Astrocyte of the cerebellum (primary cell): ENCODE data around the gene RELN.

Experiments used
- DNase-seq: peaks from one replicate; pipeline ENCODE4 v3.0.0-alpha.2; 2011; ENCODE audit warnings: low read depth
- H3K4me3 ChIP-seq: 2 replicates; pipeline ENCODE4 v1.5.1; 2011; ENCODE audit warnings: mild to moderate bottlenecking, low read depth, low read length, moderate library complexity
- CTCF ChIP-seq: IDR thresholded peaks from 2 replicates; pipeline ENCODE4 v1.5.1; 2012; ENCODE audit warnings: low read length, low read depth, moderate library complexity, mild to moderate bottlenecking; ENCODE audit errors: missing control alignments
- in situ Hi-C: cut with HindIII; loops from 2 replicates; pipeline ENCODE4 v1.10.0; 2017; ENCODE audit warnings: low sequenced_read_pairs

The RELN gene

GRCh38 chr7:103573479-103574058 lies 415.9 kb downstream of the RELN start:
- TF ChIP-seq CTCF: peak; percentile 9
- in situ Hi-C loops: loop anchor here (25.0 kb wide), 1 partner anchor 589 kb away; no protein-coding TSS in a partner anchor
- peak; percentile 24 for DNase-seq
- H3K4me3 ChIP-seq: no peak overlapping the region

- DNase-seq: no peak
- H3K4me3 ChIP-seq: no peak overlapping the region
- in situ Hi-C loops: loop anchor here (25.0 kb wide), 1 partner anchor 591 kb away; no protein-coding TSS in a partner anchor
- no peak for TF ChIP-seq CTCF
These were observed 417.9 kb downstream of the RELN start for GRCh38 chr7:103571586-103571985.

DNA sequence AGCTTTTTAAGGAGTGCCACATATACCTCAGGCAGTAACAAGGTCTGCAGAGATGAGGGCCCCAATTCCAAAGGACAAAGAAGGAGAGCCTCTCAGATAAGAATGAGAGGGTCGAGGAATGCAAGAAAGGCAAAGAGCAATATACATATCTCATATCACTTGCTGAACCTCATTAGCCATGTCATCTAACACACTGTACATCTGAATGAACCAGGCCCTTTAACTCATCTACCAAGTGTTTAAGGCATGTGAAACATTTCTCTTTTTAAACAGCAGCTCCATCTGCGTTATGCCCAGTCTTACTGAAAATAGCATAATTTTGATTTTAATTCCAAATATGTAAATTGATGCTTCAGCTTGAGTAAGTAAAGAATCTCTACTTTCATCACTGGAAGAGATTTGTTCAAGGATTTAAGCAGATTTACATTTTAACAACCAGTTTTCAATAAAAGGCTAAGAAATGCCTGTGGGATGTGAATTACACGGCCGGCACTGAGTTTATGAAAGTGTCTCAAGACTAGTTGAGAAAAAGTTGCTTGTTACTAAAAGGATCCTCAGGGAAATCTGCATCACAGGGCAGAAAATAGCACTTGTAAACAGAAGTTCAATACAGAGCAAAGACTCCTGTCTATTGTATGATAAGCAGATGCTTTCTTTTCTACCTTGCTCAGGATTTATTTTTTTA lies 419.7 kb downstream of the RELN start:
- H3K4me3 ChIP-seq: no peak overlapping the region
- DNase-seq: no peak
- in situ Hi-C loops: loop anchor here (25.0 kb wide), 1 partner anchor 593 kb away; no protein-coding TSS in a partner anchor
- TF ChIP-seq CTCF: no peak

DNA sequence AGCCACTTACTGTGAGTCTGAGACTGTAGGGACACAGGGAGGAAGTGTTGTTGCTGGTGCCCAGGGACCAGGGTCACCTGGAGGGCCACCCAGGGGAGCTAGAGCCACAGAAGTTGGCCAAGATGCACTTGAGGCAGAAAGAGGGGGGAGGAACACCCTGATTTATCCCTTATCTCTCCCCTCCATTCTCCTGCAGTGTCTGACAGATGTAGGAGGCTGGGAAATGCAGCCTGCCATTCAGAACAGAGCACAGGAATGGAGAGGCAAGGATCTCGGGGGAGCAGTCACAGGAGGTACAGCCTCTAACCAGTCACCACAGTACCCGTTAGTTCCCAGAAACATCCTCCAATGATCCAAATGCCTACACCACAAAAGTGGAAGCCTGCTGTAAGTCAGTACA lies 425.0 kb downstream of the RELN start:
- DNase-seq: no peak
- no peak for TF ChIP-seq CTCF
- in situ Hi-C loops: loop anchor here (25.0 kb wide), 1 partner anchor 598 kb away; no protein-coding TSS in a partner anchor
- no peak overlapping the region for H3K4me3 ChIP-seq

DNA sequence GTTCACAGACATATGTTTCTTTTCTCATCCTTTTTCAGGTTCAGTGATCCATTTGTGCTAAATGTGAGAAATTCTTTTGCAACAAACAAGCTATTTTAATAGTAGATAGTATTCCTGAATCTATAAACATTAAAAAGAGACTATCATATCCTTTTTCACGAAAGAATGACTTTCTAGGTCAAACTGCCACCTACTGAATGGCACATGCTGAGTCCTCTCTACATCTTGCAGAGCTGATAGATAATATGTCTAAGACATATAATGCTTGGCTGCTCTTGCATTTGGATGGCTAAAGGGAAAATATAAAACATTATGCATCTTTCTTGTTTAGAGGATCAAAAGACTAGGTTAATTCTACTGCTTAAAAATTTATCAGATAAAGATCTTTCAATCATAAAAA lies 429.3 kb downstream of the RELN start:
- no peak overlapping the region for H3K4me3 ChIP-seq
- TF ChIP-seq CTCF: no peak
- in situ Hi-C loops: loop anchor here (25.0 kb wide), 1 partner anchor 602 kb away; no protein-coding TSS in a partner anchor
- no peak for DNase-seq

DNA sequence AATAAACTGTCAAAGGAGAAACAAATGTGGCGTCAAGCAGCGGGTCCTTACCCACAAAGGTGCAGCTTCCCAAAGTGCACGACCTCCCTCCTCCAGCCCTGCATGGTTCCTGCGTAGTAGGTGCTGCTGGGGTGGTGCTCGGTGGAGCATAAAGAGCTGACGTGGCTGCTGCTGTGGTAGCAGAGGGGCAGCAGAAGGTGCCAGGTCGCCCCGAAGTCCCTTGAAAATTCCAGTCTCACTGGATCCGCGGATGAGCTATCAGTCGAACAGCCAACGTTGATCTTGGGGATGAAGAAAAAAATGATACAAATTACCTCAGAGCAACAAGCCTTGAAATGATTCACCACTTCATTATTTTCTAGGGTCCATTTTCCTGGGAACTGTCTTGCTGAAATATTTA lies 438.4 kb downstream of the RELN start:
- no peak for DNase-seq
- in situ Hi-C loops: loop anchor here (25.0 kb wide), 1 partner anchor 611 kb away; no protein-coding TSS in a partner anchor
- no peak for TF ChIP-seq CTCF
- H3K4me3 ChIP-seq: no peak overlapping the region
